ENCODE measurements around the gene CPNE5. TPM values are rescaled to one million over a fixed set of nuclear protein-coding genes. Genes with fewer than 3 reads are reported as not detected.

The CPNE5 gene
- 1 to 10 TPM; 1.1 to 4.6 (median 2.9) TPM for total RNA-seq

- intact Hi-C loops (cut with DNase I), result no loop called here
- DNase-seq, result no peak
- peaks cover 9 to 21% of the 10 kb centered on the region in 2 donors for H3K4me1 ChIP-seq
- H3K9me3 ChIP-seq, result no peaks in the 10 kb centered on the region
- TF ChIP-seq POLR2A (IDR thresholded peaks at IDR 0.05), result no peak
- TF ChIP-seq, protein P1, sequence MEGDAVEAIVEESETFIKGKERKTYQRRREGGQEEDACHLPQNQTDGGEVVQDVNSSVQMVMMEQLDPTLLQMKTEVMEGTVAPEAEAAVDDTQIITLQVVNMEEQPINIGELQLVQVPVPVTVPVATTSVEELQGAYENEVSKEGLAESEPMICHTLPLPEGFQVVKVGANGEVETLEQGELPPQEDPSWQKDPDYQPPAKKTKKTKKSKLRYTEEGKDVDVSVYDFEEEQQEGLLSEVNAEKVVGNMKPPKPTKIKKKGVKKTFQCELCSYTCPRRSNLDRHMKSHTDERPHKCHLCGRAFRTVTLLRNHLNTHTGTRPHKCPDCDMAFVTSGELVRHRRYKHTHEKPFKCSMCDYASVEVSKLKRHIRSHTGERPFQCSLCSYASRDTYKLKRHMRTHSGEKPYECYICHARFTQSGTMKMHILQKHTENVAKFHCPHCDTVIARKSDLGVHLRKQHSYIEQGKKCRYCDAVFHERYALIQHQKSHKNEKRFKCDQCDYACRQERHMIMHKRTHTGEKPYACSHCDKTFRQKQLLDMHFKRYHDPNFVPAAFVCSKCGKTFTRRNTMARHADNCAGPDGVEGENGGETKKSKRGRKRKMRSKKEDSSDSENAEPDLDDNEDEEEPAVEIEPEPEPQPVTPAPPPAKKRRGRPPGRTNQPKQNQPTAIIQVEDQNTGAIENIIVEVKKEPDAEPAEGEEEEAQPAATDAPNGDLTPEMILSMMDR (IDR thresholded peaks at IDR 0.05), result no peak
- no peaks in the 10 kb centered on the region for H3K36me3 ChIP-seq
- H3K27me3 ChIP-seq, result no peaks in the 10 kb centered on the region
- H3K27ac ChIP-seq, result no peak within 1 kb of the TSS
- 15 to 17% methylated on average over 33 to 42 of the region's 57 CpGs for WGBS, 2 donors
- peak within 1 kb of the TSS; percentile 2 to 36 (median 22) for H3K4me3 ChIP-seq (replicated peaks in 1 of 3)
Measured at GRCh38 chr6:36838896-36839748, at the start of gene CPNE5. CPNE5 (minus strand) TSS chr6:36839444; CDS start chr6:36839377, 67 bp downstream.

GRCh38 chr6:36888115-36888643 is 48.9 kb upstream of the CPNE5 start:
- Histone ChIP-seq H3K4me1 (peaks cover 10 to 19% of the 10 kb centered on the region in 2 donors), H3K27ac (no peak overlapping the region), H3K27me3 (no peaks in the 10 kb centered on the region), H3K36me3 (no peaks in the 10 kb centered on the region), H3K4me3 (replicated peaks in 1 of 3) (no peak overlapping the region), H3K9me3 (no peaks in the 10 kb centered on the region)
- TF ChIP-seq, protein P1 (IDR thresholded peaks at IDR 0.05), result no peak
- no peak for TF ChIP-seq POLR2A (IDR thresholded peaks at IDR 0.05)
- no peak for DNase-seq
- intact Hi-C loops (cut with DNase I), result loop anchor here (10.0 kb wide), 3 partner anchors 97 to 287 kb away; partner anchors contain the start of genes MTCH1 and PIM1
- 91 to 93% methylated on average over 7 of the region's 7 CpGs for WGBS, 2 donors

DNA sequence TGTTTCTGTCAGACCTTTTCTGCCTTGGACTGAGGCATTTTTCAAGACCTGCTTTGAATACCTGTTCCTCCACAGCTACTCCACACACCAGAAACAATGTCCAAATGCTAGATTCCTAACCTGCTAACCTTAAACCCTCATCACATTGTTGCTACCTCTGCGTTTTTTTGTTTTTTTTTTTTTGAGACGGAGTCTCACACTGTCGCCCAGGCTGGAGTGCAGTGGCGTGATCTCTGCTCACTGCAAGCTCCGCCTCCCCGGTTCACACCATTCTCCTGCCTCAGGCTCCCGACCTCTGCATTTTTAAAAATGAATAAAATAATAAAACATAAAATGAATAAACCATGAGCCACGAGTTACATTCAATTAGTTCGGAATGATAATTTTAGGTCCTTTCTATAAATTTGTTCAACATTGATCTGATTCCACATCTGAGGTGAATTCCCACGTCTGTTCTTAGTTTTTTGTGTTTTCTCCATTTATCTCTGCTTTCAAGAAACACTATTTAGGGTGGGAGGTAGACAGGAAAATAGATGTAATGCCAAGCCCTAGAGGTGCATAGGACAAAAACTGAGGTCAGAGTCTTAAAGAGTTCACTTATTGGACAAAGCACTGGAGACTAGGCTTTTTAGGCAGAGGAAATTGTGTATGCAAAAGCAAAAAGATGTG is 47.8 kb upstream of the CPNE5 start:
- Histone ChIP-seq H3K27ac (no peak overlapping the region), H3K9me3 (no peaks in the 10 kb centered on the region), H3K36me3 (no peaks in the 10 kb centered on the region), H3K4me3 (replicated peaks in 1 of 3) (no peak overlapping the region), H3K27me3 (no peaks in the 10 kb centered on the region), H3K4me1 (peaks cover 10 to 19% of the 10 kb centered on the region in 2 donors)
- TF ChIP-seq POLR2A (IDR thresholded peaks at IDR 0.05), result no peak
- TF ChIP-seq, protein P1 (IDR thresholded peaks at IDR 0.05), result no peak
- no peak for DNase-seq
- intact Hi-C loops (cut with DNase I), result loop anchor here (10.0 kb wide), 3 partner anchors 98 to 288 kb away; partner anchors contain the start of genes MTCH1 and PIM1
- 72 to 75% methylated on average over 10 of the region's 10 CpGs for WGBS, 2 donors

GRCh38 chr6:36885461-36886401 is 46.5 kb upstream of the CPNE5 start, which contains the start of gene C6orf89:
C6orf89 (plus strand) TSS chr6:36885952; CDS start chr6:36899445, 13,493 bp downstream.
- no peaks in the 10 kb centered on the region for H3K27me3 ChIP-seq
- no peaks in the 10 kb centered on the region for H3K9me3 ChIP-seq
- TF ChIP-seq, protein P1 (IDR thresholded peaks at IDR 0.05), result peak in 4 of 6 experiments; percentile 87 to 98 (median 94)
- TF ChIP-seq POLR2A (IDR thresholded peaks at IDR 0.05), result peak in 1 of 2 donors; percentile 75
- intact Hi-C loops (cut with DNase I), result loop anchor here (10.0 kb wide), 3 partner anchors 99 to 289 kb away; partner anchors contain the start of genes MTCH1 and PIM1
- peak within 1 kb of the TSS; percentile 89 to 98 (median 93) for H3K27ac ChIP-seq
- WGBS, 2 donors, result 3 to 6% methylated on average over 30 to 33 of the region's 48 CpGs
- H3K4me3 ChIP-seq (replicated peaks in 1 of 3), result peak within 1 kb of the TSS; percentile 47 to 68 (median 63)
- peak; percentile 98 to 99 for DNase-seq
- peaks cover 6 to 19% of the 10 kb centered on the region in 2 donors for H3K4me1 ChIP-seq
- no peaks in the 10 kb centered on the region for H3K36me3 ChIP-seq

Data from thyroid gland (tissue), 4 donors.